ENCODE results near the gene MRAS.

GRCh38 chr3:138300647-138301046 is 47.7 kb upstream of the MRAS start:
- no peak for TF ChIP-seq CTCF (tag by site-specific recombination; IDR thresholded peaks at IDR 0.05)
- TF ChIP-seq ZNF311 (tag by site-specific recombination; IDR thresholded peaks at IDR 0.05; ENCODE audit: borderline replicate concordance), result no peak
- no peak for TF ChIP-seq REST (tag by site-specific recombination; IDR thresholded peaks at IDR 0.05)
- no peak for TF ChIP-seq ZNF571 (tag by site-specific recombination; IDR thresholded peaks at IDR 0.05)

Data from HEK293 (cell line).